ENCODE data around the gene PTPRN2. TPM values are rescaled to one million over a fixed set of nuclear protein-coding genes. Genes with fewer than 3 reads are reported as not detected.

PTPRN2 gene
- total and polyA plus RNA-seq, 9 of the 15 experiments (the other 6 are each of a cell fraction or from before 2014, with no cell fraction given), result not detected

GRCh38 chr7:157869793-157870192 is 717.8 kb downstream of the PTPRN2 start:
- ATAC-seq (no peak), FAIRE-seq (no peak), DNase-seq (ENCODE audit: extremely low read depth in 1 of 4, low spot score in 3 of 4) (no peak)
- Histone ChIP-seq H3K4me1 (replicated peaks in 1 of 2; ENCODE audit: control insufficient read depth in 2 of 2, insufficient read depth in 2 of 2, low read length in 2 of 2) (no peaks in the 10 kb centered on the region), H4K20me1 (replicated peaks; ENCODE audit: control insufficient read depth, insufficient read depth, low read length) (peaks cover 13% of the 10 kb centered on the region), H3K27ac (ENCODE audit: extremely low read depth, low read depth, low read length) (no peak overlapping the region), H3K4me3 (no peak overlapping the region), H3K9me1 (ENCODE audit: control insufficient read depth, insufficient read depth, low read length) (no peaks in the 10 kb centered on the region), H3K27me3 (ENCODE audit: control insufficient read depth in 2 of 2, insufficient read depth in 2 of 2, low read length in 2 of 2) (peaks cover 27 to 63% of the 10 kb centered on the region in 2 experiments), H3K4me2 (ENCODE audit: insufficient read depth, low read length) (no peak overlapping the region), H3K9ac (ENCODE audit: insufficient read depth in 1 of 2, low read depth in 2 of 2, low read length in 2 of 2) (no peak overlapping the region), H3K9me3 (replicated peaks; ENCODE audit: control insufficient read depth, insufficient read depth, low read depth, low read length) (no peaks in the 10 kb centered on the region), H2AFZ (ENCODE audit: low read depth, low read length) (no peak overlapping the region), H3K36me3 (ENCODE audit: control insufficient read depth, insufficient read depth, low read length) (no peaks in the 10 kb centered on the region), H3K79me2 (ENCODE audit: control insufficient read depth, insufficient read depth, low read length) (no peaks in the 10 kb centered on the region)
- WGBS (ENCODE audit: insufficient coverage, low coverage, missing lambda C conversion rate), result 0% methylated on average over 4 of the region's 4 CpGs
- TF ChIP-seq THRAP3 (IDR thresholded peaks at IDR 0.05; ENCODE audit: borderline replicate concordance) (no peak), MEIS2 (IDR thresholded peaks at IDR 0.05; ENCODE audit: partially characterized antibody) (no peak), NELFE (IDR thresholded peaks at IDR 0.05; ENCODE audit: insufficient read depth, insufficient read length) (no peak), ZNF431 (CRISPR knock-in tag; IDR thresholded peaks at IDR 0.05) (no peak), POLR2AphosphoS5 (IDR thresholded peaks at IDR 0.05; ENCODE audit: control insufficient read depth, insufficient read depth, low read depth, low read length) (no peak), BCLAF1 (IDR thresholded peaks at IDR 0.05; ENCODE audit: borderline replicate concordance in 1 of 2, control insufficient read depth in 1 of 2, low read depth in 2 of 2, low read length in 1 of 2) (no peak), KLF6 (CRISPR knock-in tag; IDR thresholded peaks at IDR 0.05; ENCODE audit: borderline replicate concordance) (no peak), ZNF707 (CRISPR knock-in tag; conservative IDR thresholded peaks at IDR 0.05) (no peak), KLF16 (IDR thresholded peaks at IDR 0.05) (no peak), SNIP1 (IDR thresholded peaks at IDR 0.05; ENCODE audit: low read depth) (no peak), FOXK2 (conservative IDR thresholded peaks at IDR 0.05 in 1 of 2, IDR thresholded peaks at IDR 0.05 in 1 of 2; ENCODE audit: low read depth in 2 of 2) (no peak), E2F4 (CRISPR knock-in tag; IDR thresholded peaks at IDR 0.05; ENCODE audit: low read depth) (no peak), PCBP1 (IDR thresholded peaks at IDR 0.05; ENCODE audit: low read depth, low read length, poor library complexity, severe bottlenecking) (no peak)
- POLR2A ChIA-PET, result no interaction called here
- BruUV-seq (replicated peaks), result no TSS peak
- intact Hi-C loops (cut with micrococcal nuclease), result no loop called here
- in situ Hi-C loops (cut with MboI), result no loop called here
- CTCF ChIA-PET (ENCODE audit: low intra/inter-chr PET ratio), result no interaction called here
